Measurements from ENCODE around the gene KBTBD8. TPM values are rescaled to one million over a fixed set of nuclear protein-coding genes. Genes with fewer than 3 reads are reported as not detected.

Gene KBTBD8
- total RNA-seq, 2 experiments from 2014 or later: 7.1 to 7.7 TPM

DNA sequence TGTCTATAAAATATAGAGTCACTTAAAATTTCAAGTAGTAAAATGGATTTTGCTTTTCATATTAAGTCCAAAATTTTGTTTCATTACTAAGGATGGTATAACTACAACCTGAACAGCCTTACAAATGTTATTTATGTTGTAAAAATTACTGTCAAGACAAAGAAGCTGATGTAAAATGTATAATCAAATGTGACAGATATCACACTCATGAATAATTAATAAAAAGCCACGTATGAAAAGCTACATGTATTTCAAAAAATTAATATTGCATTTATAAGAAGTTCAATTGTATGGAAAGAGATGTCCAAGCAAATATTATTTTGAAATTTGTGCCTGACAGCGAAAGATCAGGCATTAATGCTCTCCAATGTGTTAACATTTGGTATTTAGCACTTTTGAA is 48.9 kb downstream of the KBTBD8 start:
- TF ChIP-seq, protein P1, sequence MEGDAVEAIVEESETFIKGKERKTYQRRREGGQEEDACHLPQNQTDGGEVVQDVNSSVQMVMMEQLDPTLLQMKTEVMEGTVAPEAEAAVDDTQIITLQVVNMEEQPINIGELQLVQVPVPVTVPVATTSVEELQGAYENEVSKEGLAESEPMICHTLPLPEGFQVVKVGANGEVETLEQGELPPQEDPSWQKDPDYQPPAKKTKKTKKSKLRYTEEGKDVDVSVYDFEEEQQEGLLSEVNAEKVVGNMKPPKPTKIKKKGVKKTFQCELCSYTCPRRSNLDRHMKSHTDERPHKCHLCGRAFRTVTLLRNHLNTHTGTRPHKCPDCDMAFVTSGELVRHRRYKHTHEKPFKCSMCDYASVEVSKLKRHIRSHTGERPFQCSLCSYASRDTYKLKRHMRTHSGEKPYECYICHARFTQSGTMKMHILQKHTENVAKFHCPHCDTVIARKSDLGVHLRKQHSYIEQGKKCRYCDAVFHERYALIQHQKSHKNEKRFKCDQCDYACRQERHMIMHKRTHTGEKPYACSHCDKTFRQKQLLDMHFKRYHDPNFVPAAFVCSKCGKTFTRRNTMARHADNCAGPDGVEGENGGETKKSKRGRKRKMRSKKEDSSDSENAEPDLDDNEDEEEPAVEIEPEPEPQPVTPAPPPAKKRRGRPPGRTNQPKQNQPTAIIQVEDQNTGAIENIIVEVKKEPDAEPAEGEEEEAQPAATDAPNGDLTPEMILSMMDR (IDR thresholded peaks at IDR 0.05): no peak
- no peak overlapping the region for H3K27ac ChIP-seq (ENCODE audit: low read depth in 1 of 2, low read length in 2 of 2)
- H3K4me1 ChIP-seq (ENCODE audit: insufficient read depth, low read length): no peaks in the 10 kb centered on the region
- H3K9me3 ChIP-seq (ENCODE audit: control insufficient read depth in 1 of 2, insufficient read depth in 1 of 2, low read length in 2 of 2): no peaks in the 10 kb centered on the region
- intact Hi-C loops (cut with DNase I, micrococcal nuclease): no loop called here
- ChIA-PET CTCF (interaction anchor here (1.2 to 1.8 kb wide), 3 partner anchors 8 to 339 kb away, joined by 3 to 8 read pairs (median 4); no protein-coding TSS in a partner anchor), POLR2A (no interaction called here)
- H3K27me3 ChIP-seq (ENCODE audit: control insufficient read depth in 1 of 2, insufficient read depth in 2 of 2, low read length in 2 of 2): no peaks in the 10 kb centered on the region
- H3K36me3 ChIP-seq (ENCODE audit: insufficient read depth, low read length): no peaks in the 10 kb centered on the region
- H3K36me3 Mint-ChIP-seq (ENCODE audit: low read depth): no peaks in the 10 kb centered on the region
- DNase-seq (no peak), ATAC-seq (ENCODE audit: poor library complexity) (no peak)
- no peak overlapping the region for H3K4me3 ChIP-seq (ENCODE audit: low read length)
- H3K27me3 Mint-ChIP-seq: peaks cover 9% of the 10 kb centered on the region
- no peaks in the 10 kb centered on the region for H3K4me1 Mint-ChIP-seq (ENCODE audit: low read depth)
- H3K9me3 Mint-ChIP-seq: no peaks in the 10 kb centered on the region
- H3K27ac Mint-ChIP-seq: no peak overlapping the region
- no peak overlapping the region for H3K4me3 Mint-ChIP-seq

DNA sequence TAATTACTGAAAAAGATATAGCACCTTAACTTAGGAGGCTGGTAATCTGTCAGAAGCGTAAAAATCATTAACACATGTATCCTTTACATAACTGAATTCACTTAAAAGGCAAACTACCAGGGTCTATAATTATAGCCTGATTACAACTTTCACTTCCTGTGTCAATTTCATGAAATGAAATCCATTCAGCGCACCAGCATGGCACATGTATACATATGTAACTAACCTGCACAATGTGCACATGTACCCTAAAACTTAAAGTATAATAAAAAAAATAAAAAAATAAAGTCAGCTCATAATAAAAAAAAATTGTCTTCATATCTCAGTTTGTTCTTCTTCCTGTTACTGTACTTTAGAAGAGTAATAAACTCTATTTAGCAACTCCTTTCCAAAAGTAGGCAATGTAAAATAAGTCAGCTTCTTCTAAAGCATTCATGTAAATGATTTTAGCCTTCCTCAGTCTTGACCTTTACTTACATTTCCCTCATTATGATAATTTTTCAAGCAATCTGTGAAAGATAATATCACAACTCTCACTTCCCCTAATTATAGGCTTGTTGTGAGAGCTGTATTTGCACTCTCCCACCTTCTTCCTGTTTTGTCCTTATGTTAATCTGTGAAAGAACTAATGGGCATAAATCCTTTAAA is 50.1 kb downstream of the KBTBD8 start:
- TF ChIP-seq, protein P1 (IDR thresholded peaks at IDR 0.05): no peak
- H3K36me3 Mint-ChIP-seq (ENCODE audit: low read depth): no peaks in the 10 kb centered on the region
- CTCF ChIA-PET: interaction anchor here (1.2 kb wide), 1 partner anchor 340 kb away, joined by 4 read pairs; no protein-coding TSS in a partner anchor
- DNase-seq (peak in 1 of 14 experiments; percentile 7), ATAC-seq (ENCODE audit: poor library complexity) (no peak)
- peaks cover 3% of the 10 kb centered on the region for H3K9me3 Mint-ChIP-seq
- intact Hi-C loops (cut with DNase I, micrococcal nuclease): no loop called here
- H3K4me3 Mint-ChIP-seq: no peak overlapping the region
- no peak overlapping the region for H3K27ac ChIP-seq (ENCODE audit: low read depth in 1 of 2, low read length in 2 of 2)
- no peaks in the 10 kb centered on the region for H3K4me1 Mint-ChIP-seq (ENCODE audit: low read depth)
- H3K27me3 Mint-ChIP-seq: peaks cover 9% of the 10 kb centered on the region
- no peak overlapping the region for H3K27ac Mint-ChIP-seq
- no peaks in the 10 kb centered on the region for H3K27me3 ChIP-seq (ENCODE audit: control insufficient read depth in 1 of 2, insufficient read depth in 2 of 2, low read length in 2 of 2)
- no peaks in the 10 kb centered on the region for H3K4me1 ChIP-seq (ENCODE audit: insufficient read depth, low read length)
- no peaks in the 10 kb centered on the region for H3K9me3 ChIP-seq (ENCODE audit: control insufficient read depth in 1 of 2, insufficient read depth in 1 of 2, low read length in 2 of 2)
- POLR2A ChIA-PET: no interaction called here
- H3K4me3 ChIP-seq (ENCODE audit: low read length): no peak overlapping the region
- no peaks in the 10 kb centered on the region for H3K36me3 ChIP-seq (ENCODE audit: insufficient read depth, low read length)

DNA sequence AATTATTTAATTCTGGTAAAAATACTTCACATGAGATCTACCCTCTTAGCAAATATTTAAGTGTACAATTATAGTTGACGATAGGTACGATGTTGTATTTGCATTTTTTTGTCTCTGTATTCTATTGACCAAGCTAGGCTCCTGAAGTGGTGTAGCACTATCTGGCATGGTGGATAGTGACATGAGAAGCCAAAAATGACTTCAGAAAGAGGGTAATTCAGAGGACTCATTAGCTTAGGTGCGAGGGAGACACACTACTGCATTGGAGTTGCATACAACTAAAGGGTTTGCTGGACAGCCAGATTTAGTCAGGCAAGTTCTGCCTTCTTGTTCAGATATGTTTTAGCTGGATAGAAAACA is 50.6 kb downstream of the KBTBD8 start:
- peaks cover 9% of the 10 kb centered on the region for H3K27me3 Mint-ChIP-seq
- intact Hi-C loops (cut with DNase I, micrococcal nuclease): no loop called here
- H3K36me3 Mint-ChIP-seq (ENCODE audit: low read depth): no peaks in the 10 kb centered on the region
- ATAC-seq (ENCODE audit: poor library complexity) (no peak), DNase-seq (no peak)
- CTCF ChIA-PET: no interaction called here
- Histone ChIP-seq H3K4me3 (ENCODE audit: low read length) (no peak overlapping the region), H3K27me3 (ENCODE audit: control insufficient read depth in 1 of 2, insufficient read depth in 2 of 2, low read length in 2 of 2) (no peaks in the 10 kb centered on the region), H3K9me3 (ENCODE audit: control insufficient read depth in 1 of 2, insufficient read depth in 1 of 2, low read length in 2 of 2) (no peaks in the 10 kb centered on the region), H3K4me1 (ENCODE audit: insufficient read depth, low read length) (no peaks in the 10 kb centered on the region), H3K36me3 (ENCODE audit: insufficient read depth, low read length) (no peaks in the 10 kb centered on the region), H3K27ac (ENCODE audit: low read depth in 1 of 2, low read length in 2 of 2) (no peak overlapping the region)
- no peak overlapping the region for H3K4me3 Mint-ChIP-seq
- POLR2A ChIA-PET: no interaction called here
- TF ChIP-seq, protein P1 (IDR thresholded peaks at IDR 0.05): no peak
- no peaks in the 10 kb centered on the region for H3K4me1 Mint-ChIP-seq (ENCODE audit: low read depth)
- H3K27ac Mint-ChIP-seq: no peak overlapping the region
- H3K9me3 Mint-ChIP-seq: peaks cover 3% of the 10 kb centered on the region
